Measurements from ENCODE around the gene CDK14. TPM values are rescaled to one million over a fixed set of nuclear protein-coding genes. Genes with fewer than 3 reads are reported as not detected.

The CDK14 gene
- total and polyA plus RNA-seq, 2 donors (not counting 3 experiments of a cell fraction or from before 2014, with no cell fraction given): 5.5 to 34.2 TPM

DNA sequence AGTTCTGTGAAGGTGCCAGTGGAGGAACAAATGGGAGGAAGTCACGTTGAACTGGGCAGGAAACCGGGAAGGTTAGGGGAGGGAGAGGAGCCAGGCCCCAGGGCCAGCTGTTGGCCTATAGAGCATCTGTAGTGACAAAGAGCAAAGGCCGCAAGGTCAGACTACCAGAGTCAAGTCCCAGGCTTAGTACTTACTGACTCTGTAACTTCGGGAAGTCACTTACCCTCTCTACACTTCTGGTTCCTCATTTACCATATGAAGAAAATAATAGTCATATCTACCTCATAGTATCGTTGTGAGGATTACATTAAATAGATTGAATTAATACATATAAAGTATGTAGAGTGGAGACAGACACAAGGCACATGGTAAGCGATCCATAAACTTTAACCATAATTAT, 566.3 kb downstream of the CDK14 start:
- Histone ChIP-seq H2AFZ (ENCODE audit: low read depth, low read length) (no peak overlapping the region), H3K4me1 (ENCODE audit: control insufficient read depth, extremely low read depth, insufficient read depth, low read length) (no peaks in the 10 kb centered on the region), H3K36me3 (ENCODE audit: control insufficient read depth in 2 of 2, extremely low read depth in 1 of 2, insufficient read depth in 2 of 2, low read length in 2 of 2) (no peaks in the 10 kb centered on the region), H3K79me2 (ENCODE audit: control insufficient read depth, insufficient read depth, low read length) (no peaks in the 10 kb centered on the region), H3K9me1 (replicated peaks; ENCODE audit: control insufficient read depth, extremely low read depth, insufficient read depth, low read length) (no peaks in the 10 kb centered on the region), H3K4me3 (replicated peaks in 1 of 3; ENCODE audit: insufficient read depth in 1 of 3, low read depth in 1 of 3, low read length in 3 of 3) (no peak overlapping the region), H3K27ac (ENCODE audit: insufficient read depth, low read depth, low read length) (no peak overlapping the region), H3K27me3 (ENCODE audit: control insufficient read depth in 2 of 2, insufficient read depth in 2 of 2, low read length in 2 of 2) (no peaks in the 10 kb centered on the region), H3K4me2 (ENCODE audit: insufficient read depth, low read length) (no peak overlapping the region), H3K9ac (replicated peaks; ENCODE audit: extremely low read depth, insufficient read depth, low read length) (no peak overlapping the region), H3K9me3 (replicated peaks; ENCODE audit: control insufficient read depth, insufficient read depth, low read length) (no peaks in the 10 kb centered on the region), H4K20me1 (replicated peaks; ENCODE audit: control insufficient read depth, extremely low read depth, insufficient read depth, low read length) (no peaks in the 10 kb centered on the region)
- DNase-seq (ENCODE audit: low read depth, low spot score) (no peak), FAIRE-seq (no peak)
- dilution Hi-C loops (cut with MboI; ENCODE audit: extremely low pct_ligation_motif_present, low sequenced_read_pairs) (no loop called here), intact Hi-C loops (cut with micrococcal nuclease) (no loop called here)
- CTCF ChIA-PET: no interaction called here
- no TSS peak for BruUV-seq (replicated peaks)
- POLR2A ChIA-PET: no interaction called here
- TF ChIP-seq GATA2 (IDR thresholded peaks at IDR 0.05; ENCODE audit: insufficient read depth, insufficient read length, low read depth, low read length): no peak
- no peak for TF ChIP-seq FOS (IDR thresholded peaks at IDR 0.05; ENCODE audit: borderline replicate concordance, insufficient read depth, low read length)
- no peak for TF ChIP-seq POLR2AphosphoS5 (IDR thresholded peaks at IDR 0.05; ENCODE audit: insufficient read depth, low read depth, low read length)
- TF ChIP-seq MYC (IDR thresholded peaks at IDR 0.05; ENCODE audit: low read depth, low read length): no peak
- TF ChIP-seq MAX (IDR thresholded peaks at IDR 0.05; ENCODE audit: insufficient read depth, insufficient read length): no peak
- TF ChIP-seq, protein P1, sequence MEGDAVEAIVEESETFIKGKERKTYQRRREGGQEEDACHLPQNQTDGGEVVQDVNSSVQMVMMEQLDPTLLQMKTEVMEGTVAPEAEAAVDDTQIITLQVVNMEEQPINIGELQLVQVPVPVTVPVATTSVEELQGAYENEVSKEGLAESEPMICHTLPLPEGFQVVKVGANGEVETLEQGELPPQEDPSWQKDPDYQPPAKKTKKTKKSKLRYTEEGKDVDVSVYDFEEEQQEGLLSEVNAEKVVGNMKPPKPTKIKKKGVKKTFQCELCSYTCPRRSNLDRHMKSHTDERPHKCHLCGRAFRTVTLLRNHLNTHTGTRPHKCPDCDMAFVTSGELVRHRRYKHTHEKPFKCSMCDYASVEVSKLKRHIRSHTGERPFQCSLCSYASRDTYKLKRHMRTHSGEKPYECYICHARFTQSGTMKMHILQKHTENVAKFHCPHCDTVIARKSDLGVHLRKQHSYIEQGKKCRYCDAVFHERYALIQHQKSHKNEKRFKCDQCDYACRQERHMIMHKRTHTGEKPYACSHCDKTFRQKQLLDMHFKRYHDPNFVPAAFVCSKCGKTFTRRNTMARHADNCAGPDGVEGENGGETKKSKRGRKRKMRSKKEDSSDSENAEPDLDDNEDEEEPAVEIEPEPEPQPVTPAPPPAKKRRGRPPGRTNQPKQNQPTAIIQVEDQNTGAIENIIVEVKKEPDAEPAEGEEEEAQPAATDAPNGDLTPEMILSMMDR (IDR thresholded peaks at IDR 0.05; ENCODE audit: extremely low read depth in 1 of 2, insufficient read depth in 1 of 2, low read depth in 1 of 2, low read length in 2 of 2): no peak
